Activated naive CD4-positive, alpha-beta T cell treated with anti-CD3 and anti-CD28 coated beads, Interleukin-2, amount 50 U/mL, for 72 hours (primary cell): ENCODE measurements around the gene TRAPPC5. TPM values are rescaled to one million over a fixed set of nuclear protein-coding genes. Genes with fewer than 3 reads are reported as not detected.

Experiments used
- ATAC-seq, 2 donors: fragments of 150-1000 bp; cut with Tn5 transposase; 2 replicates each; pipeline ENCODE4 v1.10.0; 2021; ENCODE audit warnings: mild to moderate bottlenecking in 2 of 2, moderate library complexity in 2 of 2
- DNase-seq, 2 donors: peaks; one replicate each; pipeline ENCODE4 v3.0.0; 2021 to 2022; ENCODE audit warnings: low spot score in 2 of 2
- H3K27ac Mint-ChIP-seq, 2 donors: one replicate each; pipeline ENCODE4 v1.8.0; 2022; ENCODE audit warnings: mild to moderate bottlenecking in 2 of 2, mixed read lengths in 2 of 2
- H3K36me3 Mint-ChIP-seq, 2 donors: one replicate each; pipeline ENCODE4 v1.8.0; 2022; ENCODE audit warnings: mixed read lengths in 2 of 2
- H3K9me3 Mint-ChIP-seq, 2 donors: one replicate each; pipeline ENCODE4 v1.8.0; 2022; ENCODE audit warnings: mixed read lengths in 2 of 2
- total RNA-seq, 2 donors: library from RNA; stranded (reverse); gene quantifications; one replicate each; pipeline ENCODE4 v1.2.3, GENCODE V29; 2022

Gene TRAPPC5
- total RNA-seq, 2 donors from 2014 or later = 58.9 to 84.4 TPM

DNA sequence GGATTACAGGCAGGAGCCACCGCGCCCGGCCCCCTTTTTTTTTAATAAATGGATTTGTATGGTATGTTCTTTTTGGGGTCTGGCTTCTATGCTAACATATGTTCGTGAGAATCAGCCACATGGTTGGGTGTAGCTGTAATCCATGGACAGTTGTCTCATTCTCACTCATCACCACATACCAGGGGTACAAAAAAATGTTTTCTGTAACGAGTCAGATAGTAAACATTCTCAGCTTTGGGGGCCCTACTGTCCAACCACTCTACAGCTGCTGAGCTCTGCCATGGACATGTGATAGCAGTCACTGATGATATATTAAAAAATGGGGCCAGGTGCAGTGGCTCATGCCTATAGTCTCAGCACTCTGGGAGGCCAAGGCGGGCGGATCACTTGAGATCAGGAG, 16.9 kb upstream of the TRAPPC5 start:
- H3K36me3 Mint-ChIP-seq = no peaks in the 10 kb centered on the region
- no peak overlapping the region for H3K27ac Mint-ChIP-seq
- DNase-seq = no peak
- no peak for ATAC-seq
- H3K9me3 Mint-ChIP-seq = no peaks in the 10 kb centered on the region

DNA sequence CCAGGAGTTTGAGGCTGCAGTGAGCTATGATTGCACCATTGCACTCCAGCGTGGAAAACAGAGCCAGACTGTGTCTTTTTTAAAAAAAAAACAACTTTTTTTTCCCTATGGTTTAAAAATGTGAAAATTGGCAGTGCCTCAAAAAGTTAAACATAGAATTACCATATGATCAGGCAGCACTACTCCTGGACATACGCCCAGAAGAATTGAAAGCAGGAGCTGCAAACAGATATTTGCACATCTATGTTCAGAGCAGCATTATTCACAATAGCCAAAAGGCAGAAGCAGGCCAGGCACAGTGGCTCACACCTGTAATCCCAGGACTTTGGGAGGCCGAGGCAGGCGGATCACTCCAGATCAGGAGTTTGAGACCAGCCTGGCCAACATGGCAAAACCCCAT, 15.6 kb upstream of the TRAPPC5 start:
- Mint-ChIP-seq H3K27ac (no peak overlapping the region), H3K9me3 (no peaks in the 10 kb centered on the region)

DNA sequence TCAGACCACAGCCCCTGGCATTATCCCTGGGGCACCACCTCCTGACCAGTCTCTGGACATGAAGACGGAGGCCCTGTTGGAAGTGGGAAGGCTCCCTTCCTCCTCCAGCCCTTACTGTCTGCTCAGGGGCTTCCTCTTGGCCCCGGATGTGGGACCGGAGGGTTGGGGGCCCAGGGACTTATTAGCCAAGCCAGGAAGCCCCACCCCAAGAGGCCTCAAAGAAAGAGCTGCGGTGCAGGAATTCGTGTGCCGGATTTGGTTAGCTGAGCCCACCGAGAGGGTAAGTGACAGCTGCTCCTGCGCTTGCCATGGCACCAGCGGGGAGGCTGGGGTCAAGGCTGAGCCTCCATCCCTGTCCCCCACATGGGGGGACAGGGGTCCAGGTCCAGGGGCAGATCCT, 11.8 kb upstream of the TRAPPC5 start, which contains the start of gene RETN:
Gene RETN (plus strand): TSS at position 208 of the 400 bp plus-strand sequence. CDS start 278 bp downstream, outside the sequence.
- no peaks in the 10 kb centered on the region for H3K36me3 Mint-ChIP-seq
- no peaks in the 10 kb centered on the region for H3K9me3 Mint-ChIP-seq

More for the DNA sequence above, 15.6 kb upstream of the TRAPPC5 start:
- DNase-seq (no peak), ATAC-seq (no peak)
- H3K36me3 Mint-ChIP-seq = no peaks in the 10 kb centered on the region

DNA sequence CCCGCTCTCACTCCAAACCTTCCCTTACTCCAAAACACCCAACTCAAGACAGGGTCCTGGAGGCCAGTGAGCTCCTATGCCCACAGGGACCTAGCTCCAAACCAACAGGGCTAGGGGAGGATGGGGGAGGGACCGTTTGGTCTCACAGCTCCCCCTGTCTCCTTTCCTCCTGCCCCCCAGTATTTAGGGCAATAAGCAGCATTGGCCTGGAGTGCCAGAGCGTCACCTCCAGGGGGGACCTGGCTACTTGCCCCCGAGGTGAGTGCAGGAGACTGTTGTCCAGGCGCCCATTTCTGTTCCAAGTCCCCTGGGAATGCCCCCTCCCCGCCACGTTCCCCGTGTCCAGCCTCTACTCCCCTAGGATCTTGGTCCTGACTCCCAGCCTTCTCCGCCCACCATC, 11.0 kb upstream of the TRAPPC5 start:
- DNase-seq (no peak), ATAC-seq (no peak)
- no peak overlapping the region for H3K27ac Mint-ChIP-seq
- H3K9me3 Mint-ChIP-seq = no peaks in the 10 kb centered on the region
- peaks cover 0 to 5% of the 10 kb centered on the region in 2 donors for H3K36me3 Mint-ChIP-seq

More for the DNA sequence above, 11.8 kb upstream of the TRAPPC5 start, which contains the start of gene RETN:
- H3K27ac Mint-ChIP-seq = no peak within 1 kb of the TSS
- DNase-seq (no peak), ATAC-seq (no peak)

DNA sequence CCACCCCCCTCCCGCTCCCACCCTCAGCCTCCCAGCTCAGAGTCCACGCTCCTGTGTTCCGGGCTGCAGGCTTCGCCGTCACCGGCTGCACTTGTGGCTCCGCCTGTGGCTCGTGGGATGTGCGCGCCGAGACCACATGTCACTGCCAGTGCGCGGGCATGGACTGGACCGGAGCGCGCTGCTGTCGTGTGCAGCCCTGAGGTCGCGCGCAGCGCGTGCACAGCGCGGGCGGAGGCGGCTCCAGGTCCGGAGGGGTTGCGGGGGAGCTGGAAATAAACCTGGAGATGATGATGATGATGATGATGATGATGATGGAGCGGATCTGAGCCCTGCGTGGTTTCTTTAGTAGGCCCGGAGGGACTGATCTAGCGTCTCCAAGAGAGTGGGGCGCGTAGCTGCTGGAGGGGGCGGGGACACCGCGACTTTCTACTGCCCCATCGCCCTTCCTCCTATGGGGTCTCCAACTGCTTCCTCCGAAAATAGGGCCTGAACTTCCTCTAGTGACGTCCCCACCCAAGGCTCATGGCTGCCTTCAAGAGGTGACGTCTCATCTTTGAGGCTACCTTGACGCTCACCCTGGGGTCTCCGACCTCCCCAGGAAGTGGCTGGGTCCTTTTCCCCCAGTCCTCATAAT, 10.4 kb upstream of the TRAPPC5 start:
- H3K36me3 Mint-ChIP-seq = peaks cover 0 to 5% of the 10 kb centered on the region in 2 donors

DNA sequence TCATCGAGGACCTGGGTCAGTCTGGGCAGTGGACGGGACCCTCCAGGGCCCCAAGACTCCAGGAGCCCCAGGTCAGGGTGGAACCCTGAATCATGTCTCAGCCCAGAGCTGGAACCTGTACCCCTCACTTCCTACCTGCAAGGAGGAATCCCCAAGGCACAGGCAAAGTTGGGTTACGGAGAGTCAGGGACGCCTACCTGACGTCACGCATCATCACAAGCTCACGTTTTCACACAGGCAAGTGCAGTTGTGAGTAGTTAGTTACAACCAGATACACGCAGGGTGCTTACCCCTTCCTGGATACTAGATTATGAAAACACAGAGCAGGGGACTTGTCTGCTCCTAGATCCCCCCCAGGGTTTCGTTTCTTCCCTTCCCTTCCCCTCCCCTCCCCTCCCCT, 9.8 kb upstream of the TRAPPC5 start:
- Mint-ChIP-seq H3K36me3 (peaks cover 0 to 5% of the 10 kb centered on the region in 2 donors), H3K9me3 (no peaks in the 10 kb centered on the region), H3K27ac (no peak overlapping the region)
- DNase-seq = no peak
- ATAC-seq = no peak

More for the DNA sequence above, 10.4 kb upstream of the TRAPPC5 start:
- H3K9me3 Mint-ChIP-seq = no peaks in the 10 kb centered on the region
- no peak for DNase-seq
- no peak overlapping the region for H3K27ac Mint-ChIP-seq
- peak in 1 of 2 donors; percentile 43 for ATAC-seq

DNA sequence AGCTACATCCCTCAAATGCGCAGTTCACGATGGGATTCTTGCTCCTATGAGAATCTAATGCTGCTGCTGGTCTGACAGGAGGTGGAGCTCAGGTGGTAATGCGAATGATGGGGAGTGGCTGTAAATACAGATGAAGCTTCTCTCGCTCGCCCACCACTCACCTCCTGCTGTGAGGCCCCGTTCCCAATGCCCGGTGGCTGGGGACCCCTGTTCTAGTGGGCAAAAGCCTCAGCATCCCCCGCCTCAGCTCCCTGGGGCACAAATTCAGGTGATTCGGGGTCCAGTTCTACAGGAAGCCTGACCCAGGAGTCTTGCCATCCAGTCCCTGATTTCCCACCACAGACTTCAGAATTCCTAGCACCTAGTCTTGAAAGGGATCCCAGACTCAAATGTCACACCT, 8.1 kb upstream of the TRAPPC5 start:
- Mint-ChIP-seq H3K36me3 (peaks cover 0 to 5% of the 10 kb centered on the region in 2 donors), H3K9me3 (no peaks in the 10 kb centered on the region), H3K27ac (no peak overlapping the region)
- no peak for DNase-seq
- no peak for ATAC-seq

DNA sequence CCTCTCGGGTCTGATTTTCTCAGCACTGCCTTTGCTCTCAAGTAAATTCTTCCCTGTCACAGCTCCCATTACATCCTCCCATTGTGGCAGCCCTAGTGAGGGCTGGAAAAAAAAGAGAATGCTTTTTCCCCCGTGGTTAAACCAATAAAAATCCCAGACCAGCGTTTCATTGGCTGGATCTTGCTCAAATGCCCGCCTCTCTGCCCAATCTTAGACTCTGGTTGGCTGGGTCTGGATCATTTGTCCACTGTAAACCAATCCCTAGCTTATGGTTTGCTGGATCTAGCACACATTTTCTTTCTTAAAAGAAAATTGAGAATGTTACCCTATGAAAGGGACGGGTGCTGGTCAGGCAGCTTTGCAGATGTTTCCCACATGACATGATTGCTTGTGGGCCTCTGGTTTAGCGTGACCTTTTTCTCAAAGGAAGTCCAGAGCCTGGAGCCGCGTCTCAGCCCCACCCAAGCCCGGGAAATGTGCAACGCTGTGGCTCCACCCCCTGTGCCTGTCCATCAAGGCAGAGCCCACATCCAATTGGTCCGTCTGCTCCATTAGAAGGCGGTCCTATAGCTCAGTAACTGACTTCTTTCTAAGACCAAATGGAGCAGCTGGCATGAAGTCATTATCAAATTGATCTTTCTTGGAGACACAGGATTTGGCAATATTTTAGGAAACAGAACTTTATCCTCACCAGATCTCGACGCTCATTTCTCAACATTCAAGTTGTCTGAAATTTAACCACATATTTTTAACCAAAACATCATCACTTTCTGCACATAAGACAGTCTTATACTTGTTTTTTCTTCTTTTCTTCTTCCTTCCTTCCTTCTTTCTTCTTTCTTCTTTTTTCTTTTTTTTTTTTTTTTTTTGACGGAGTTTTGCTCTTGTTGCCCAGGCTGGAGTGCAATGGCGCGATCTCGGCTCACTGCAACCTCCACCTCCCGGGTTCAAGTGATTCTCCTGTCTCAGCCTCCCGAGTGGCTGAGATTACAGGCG, 6.3 kb upstream of the TRAPPC5 start:
- Mint-ChIP-seq H3K36me3 (peaks cover 0 to 5% of the 10 kb centered on the region in 2 donors), H3K27ac (no peak overlapping the region), H3K9me3 (no peaks in the 10 kb centered on the region)
- ATAC-seq (peak in 1 of 2 donors; percentile 23), DNase-seq (peak in 1 of 2 donors; percentile 23)

DNA sequence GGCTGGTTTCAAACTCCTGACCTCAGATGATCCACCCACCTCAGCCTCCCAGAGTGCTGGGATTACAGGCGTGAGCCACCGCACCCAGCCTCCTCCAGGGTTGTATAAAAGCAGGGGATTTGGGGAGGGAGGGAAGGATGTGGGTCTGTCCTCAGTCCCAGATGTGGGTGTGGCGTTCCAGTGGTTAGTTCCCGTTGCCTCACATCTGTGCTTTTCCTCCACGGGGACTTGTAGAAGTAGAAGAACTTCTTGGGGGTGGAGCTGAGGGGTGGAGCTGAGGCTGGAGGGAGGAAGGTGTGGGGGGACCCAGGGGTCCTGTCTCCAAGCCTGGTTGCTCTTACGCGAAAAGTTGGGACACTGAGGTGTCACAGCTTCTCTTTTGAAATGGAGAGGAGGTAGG, 4.3 kb upstream of the TRAPPC5 start:
- no peaks in the 10 kb centered on the region for H3K9me3 Mint-ChIP-seq
- DNase-seq = no peak
- ATAC-seq = no peak
- H3K36me3 Mint-ChIP-seq = peaks cover 2 to 5% of the 10 kb centered on the region in 2 donors
- H3K27ac Mint-ChIP-seq = no peak overlapping the region

DNA sequence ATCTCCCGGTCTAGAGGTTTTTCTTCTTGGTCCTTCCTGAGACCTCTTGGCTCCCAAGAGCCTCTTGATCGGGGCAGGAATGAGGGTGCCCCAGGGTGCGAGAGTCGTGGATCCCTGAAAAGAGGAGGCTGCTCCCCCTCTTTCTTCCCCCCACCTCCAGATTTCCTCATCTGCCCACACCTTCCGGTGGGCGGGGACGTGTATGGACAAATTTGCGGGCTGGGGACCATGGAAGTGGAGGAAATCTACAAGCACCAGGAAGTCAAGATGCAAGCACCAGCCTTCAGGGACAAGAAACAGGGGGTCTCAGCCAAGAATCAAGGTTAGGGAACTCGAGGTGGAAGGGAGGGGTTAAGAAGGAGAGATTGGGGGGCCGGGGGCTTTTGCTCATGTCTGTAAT, 3.8 kb upstream of the TRAPPC5 start, which contains the start of gene MCEMP1:
Gene MCEMP1 (plus strand): TSS at position 237 of the 400 bp plus-strand sequence. CDS start 31 bp downstream, at position 268.
- DNase-seq (no peak), ATAC-seq (no peak)
- H3K27ac Mint-ChIP-seq = no peak within 1 kb of the TSS
- H3K9me3 Mint-ChIP-seq = no peaks in the 10 kb centered on the region
- peaks cover 5 to 6% of the 10 kb centered on the region in 2 donors for H3K36me3 Mint-ChIP-seq

DNA sequence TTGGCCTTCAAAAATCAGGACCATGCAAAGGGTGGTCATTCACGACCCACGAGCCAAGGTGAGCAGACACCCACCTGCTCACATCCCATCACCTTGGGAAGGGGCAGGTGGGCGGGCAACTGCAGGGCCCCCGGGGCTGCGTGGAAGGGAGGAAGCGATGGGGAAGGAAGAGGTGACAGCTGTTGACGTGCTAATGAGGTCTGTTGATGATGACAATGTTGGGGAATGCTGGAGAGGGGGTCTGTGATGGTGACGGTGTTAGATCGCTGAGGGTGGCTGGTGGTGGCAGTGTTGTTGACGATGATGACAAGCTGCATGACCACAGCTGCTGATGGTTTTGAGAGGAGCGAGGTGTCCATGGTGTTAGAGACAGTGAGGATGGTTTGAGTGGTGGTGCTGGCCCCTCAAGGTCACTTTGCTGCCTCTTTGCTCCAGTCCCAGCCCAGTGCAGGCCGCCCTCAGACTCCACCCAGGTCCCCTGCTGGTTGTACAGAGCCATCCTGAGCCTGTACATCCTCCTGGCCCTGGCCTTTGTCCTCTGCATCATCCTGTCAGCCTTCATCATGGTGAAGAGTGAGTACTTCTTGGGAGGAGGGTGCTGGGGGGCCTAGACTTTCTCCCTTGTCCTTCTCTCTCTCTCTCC, 2.8 kb upstream of the TRAPPC5 start:
- Mint-ChIP-seq H3K36me3 (peaks cover 9 to 11% of the 10 kb centered on the region in 2 donors), H3K9me3 (no peaks in the 10 kb centered on the region), H3K27ac (no peak overlapping the region)
- no peak for DNase-seq
- ATAC-seq = no peak

DNA sequence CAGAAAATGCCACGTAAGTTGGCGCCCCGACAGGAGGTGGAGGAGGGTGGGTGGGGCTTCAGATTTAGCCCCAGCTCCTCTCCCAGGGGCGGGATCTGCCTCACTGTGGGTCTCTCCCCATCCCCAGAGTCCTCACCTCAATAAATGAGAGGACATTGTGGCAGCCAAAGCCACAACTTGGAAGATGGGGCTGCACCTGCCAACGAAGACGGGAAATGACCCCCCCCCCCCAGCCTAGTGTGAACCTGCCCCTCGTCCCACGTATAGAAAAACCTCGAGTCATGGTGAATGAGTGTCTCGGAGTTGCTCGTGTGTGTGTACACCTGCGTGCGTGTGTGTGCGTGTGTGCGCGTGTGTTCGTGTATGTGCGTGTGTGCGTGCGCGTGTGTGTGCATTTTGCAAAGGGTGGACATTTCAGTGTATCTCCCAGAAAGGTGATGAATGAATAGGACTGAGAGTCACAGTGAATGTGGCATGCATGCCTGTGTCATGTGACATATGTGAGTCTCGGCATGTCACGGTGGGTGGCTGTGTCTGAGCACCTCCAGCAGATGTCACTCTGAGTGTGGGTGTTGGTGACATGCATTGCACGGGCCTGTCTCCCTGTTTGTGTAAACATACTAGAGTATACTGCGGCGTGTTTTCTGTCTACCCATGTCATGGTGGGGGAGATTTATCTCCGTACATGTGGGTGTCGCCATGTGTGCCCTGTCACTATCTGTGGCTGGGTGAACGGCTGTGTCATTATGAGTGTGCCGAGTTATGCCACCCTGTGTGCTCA, 1.5 kb upstream of the TRAPPC5 start:
- ATAC-seq = peak; percentile 62 to 67
- peak overlapping the region; percentile 57 to 91 for H3K27ac Mint-ChIP-seq

DNA sequence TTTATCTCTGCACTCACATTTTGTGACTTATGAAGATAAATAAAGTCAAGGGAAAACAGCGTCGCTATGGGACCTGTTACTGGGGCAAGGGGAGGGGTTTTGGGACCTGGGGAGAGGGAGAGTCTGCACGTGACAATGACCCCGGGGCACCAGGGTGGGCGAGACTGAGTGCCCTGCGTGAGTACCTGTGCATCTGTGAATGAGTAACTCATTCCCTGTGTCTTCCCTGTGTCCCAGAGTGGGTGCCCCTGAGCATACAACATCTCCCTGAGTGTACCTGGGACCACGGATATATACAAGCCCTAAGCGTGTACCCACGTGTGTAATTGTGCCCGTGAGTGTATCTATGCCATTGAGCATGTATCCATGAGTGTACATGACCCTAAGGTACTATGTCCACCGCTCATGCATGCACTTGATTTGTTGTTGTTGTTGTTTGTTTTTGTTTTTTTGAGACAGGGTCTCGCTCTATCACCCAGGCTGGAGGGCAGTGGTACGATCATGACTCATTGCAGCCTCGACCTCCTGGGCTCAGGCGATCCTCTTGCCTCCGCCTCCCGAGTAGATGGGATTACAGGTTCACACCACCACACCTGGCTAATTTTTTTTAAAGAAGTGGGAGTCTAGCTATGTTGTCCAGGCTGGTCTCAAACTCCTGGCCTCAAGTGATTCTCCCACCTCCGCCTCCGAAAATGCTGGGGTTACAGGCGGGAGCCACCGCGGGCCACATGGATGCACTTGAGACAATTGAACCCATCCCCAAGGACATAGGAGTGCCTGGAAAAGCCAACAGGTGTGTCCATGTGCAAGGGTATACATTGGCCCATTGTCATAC, 645 bp upstream of the TRAPPC5 start:
- no peaks in the 10 kb centered on the region for H3K9me3 Mint-ChIP-seq
- H3K27ac Mint-ChIP-seq = peak overlapping the region; percentile 15 to 91
- peaks cover 5 to 12% of the 10 kb centered on the region in 2 donors for H3K36me3 Mint-ChIP-seq
- DNase-seq = no peak
- no peak for ATAC-seq

More for the DNA sequence above, 1.5 kb upstream of the TRAPPC5 start:
- H3K36me3 Mint-ChIP-seq = peaks cover 8 to 12% of the 10 kb centered on the region in 2 donors
- no peaks in the 10 kb centered on the region for H3K9me3 Mint-ChIP-seq
- peak; percentile 53 to 67 for DNase-seq

DNA sequence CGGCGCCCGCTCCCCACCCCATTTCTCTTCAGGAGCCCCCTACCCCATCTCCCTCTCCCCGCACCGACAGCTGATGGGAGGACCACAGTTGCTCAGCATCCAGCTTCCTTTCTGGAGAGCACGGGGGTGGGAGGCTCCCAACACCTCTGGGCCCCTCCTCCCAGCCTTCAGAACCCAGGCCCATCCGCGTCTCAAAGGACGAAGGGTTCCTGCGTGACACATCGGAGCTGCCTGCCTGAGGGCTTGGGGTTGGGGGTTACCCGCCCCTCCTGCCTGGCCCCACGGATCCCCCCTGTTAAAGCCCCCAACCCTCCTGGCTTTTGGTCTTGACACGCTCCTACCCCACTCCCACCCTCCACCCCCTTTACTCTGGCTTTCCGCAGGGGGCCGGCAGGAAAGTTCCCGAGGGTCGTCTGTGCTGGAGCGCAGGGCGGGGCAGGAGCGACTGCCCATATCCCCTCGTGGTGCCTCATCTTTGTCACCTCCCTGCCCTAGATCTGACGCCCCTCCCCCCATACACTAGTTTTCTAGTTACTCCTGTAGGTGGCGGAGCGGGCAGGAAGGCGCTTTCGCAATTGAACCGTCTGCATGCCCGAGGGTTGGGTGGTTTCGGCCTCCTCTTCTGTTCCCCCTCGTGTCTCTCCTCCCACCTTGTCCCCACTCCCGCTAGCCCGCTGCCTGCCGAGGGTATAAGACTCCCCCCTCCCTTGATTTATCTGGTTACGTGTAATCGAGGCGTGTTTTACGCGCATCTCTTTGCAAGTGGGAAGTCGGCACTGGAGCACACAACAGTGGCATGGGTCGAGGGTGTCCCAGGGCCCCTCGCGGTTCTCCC, 924 bp downstream of the TRAPPC5 start:
- Mint-ChIP-seq H3K9me3 (no peaks in the 10 kb centered on the region), H3K36me3 (peaks cover 5 to 12% of the 10 kb centered on the region in 2 donors), H3K27ac (peak overlapping the region; percentile 91 to 95)
- peak; percentile 79 to 89 for DNase-seq
- peak; percentile 59 to 67 for ATAC-seq
